ENCODE data around the gene UBXN6.

Gene UBXN6

DNA sequence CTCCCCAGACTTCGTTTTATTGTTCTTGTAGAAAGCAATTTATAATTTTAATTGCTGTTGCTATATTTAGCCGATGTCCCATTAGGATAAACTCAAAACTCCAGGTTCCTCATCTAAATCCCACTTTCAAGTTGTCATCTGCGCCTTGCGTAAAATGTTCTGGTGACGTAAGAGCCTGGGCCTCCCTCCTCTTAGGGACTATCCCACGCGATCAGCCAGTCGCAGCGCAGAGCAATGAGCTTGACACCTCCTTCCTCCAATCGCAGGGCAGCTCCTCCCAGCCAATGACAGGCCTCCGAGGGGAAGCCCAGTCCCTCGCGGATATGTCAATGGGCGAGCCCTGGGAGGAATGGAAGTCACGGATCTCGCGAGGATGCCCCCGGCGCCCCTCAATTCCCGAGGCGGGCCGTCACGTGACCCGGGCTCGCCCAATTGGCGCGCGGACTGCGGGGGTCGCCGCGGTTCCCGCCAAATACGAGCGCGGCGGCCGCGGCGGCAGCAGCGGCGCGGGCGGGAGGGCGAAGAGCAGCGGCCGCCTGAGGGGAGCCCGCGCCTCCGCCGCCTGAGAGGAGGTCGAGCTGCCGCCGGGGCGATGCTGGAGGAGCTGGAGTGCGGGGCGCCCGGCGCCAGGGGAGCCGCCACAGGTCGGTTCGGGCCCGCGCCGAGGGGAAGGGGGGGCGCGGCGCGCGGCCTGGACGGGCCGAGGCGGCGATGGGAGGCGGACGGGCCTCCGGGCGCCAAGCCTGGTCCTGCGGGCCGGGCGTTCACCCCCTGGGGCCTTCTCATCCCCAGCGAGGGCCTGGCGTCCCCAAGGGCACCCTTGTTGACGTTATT, 55.2 kb downstream of the UBXN6 start, which contains the start of gene CHAF1A:
CHAF1A (plus strand) TSS at position 470 of the 834 bp plus-strand sequence; CDS start at position 593, 123 bp downstream.
- peak; percentile 98 for DNase-seq

DNA sequence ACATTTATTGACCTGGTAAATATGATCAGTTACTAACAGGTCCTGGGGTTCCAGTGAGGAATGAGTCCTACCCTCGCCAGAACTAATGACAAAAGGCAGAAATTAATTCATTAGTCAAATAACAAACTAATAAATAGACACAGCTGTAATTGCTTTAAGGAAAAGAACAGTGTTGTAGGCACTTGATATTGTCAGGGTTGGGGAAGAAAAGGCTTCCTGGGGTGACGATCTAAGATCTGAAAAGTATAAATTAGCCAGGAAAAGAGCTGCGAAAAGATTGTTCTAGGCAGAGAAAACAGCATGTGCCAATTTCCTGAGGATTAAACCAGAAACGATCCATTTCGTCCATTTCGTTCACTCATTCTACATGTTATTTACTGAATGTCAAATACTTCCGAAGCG, 55.8 kb downstream of the UBXN6 start:
- no peak for DNase-seq

GRCh38 chr19:4400135-4400936, 57.3 kb downstream of the UBXN6 start, which contains the start of gene SH3GL1:
SH3GL1 (minus strand) TSS chr19:4400547; CDS start chr19:4400368, 179 bp downstream.
- peak; percentile 76 for DNase-seq

DNA sequence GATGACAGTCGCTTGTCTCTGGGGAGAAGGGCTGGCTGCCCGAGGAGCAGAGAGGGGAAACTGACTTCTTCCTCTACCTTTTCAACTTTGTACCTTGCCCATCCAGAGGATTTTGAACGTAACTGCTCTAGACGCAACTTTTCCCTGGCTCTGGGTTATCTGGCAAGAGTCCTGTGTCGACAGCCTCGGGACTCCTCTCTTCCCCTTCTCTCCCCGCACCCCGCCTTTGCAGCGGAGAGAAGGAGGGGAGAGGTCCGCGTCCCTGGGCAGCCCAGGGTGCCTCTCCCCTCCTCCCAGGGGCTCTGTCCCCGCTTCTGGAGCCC, 57.8 kb downstream of the UBXN6 start:
- no peak for DNase-seq

GRCh38 chr19:4396949-4397783, 60.4 kb downstream of the UBXN6 start:
- DNase-seq = no peak

Measured in NCI-H1694 treated with DMSO at 0.1 percent for 48 hours (cell line).